ENCODE data around the gene SLC43A1.
A peak's percentile ranks its signal among the peaks of the same experiment; 100 is the strongest.

SLC43A1 gene

DNA sequence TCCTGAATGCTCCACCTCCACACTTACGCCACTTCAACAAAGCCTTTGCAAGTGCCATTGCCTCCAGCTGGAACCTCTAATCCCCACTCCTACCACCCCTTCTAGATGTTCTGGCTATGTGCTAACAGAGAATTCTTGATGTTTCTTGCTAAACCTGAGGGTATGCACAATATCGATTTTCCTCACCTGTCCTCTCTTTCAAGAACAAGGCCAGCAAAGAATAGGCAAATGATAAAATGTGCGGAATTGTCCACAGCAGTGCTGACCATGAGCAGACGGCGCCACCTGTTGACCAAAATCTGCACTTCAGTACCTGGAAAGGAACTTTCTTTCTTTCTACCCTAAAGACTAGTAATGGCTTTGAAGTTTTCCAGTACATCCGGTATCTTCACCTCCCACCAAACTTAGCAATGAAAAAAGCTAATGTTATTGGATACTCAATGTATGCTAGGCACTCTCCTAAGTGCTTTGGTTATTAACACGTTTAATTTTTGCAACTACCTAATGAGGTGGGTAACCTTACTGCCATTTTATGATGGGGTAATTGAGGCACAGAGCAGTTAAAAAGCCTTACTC lies 11.6 kb upstream of the SLC43A1 start:
- peak; percentile 75 for DNase-seq (ENCODE audit: low spot score)

DNA sequence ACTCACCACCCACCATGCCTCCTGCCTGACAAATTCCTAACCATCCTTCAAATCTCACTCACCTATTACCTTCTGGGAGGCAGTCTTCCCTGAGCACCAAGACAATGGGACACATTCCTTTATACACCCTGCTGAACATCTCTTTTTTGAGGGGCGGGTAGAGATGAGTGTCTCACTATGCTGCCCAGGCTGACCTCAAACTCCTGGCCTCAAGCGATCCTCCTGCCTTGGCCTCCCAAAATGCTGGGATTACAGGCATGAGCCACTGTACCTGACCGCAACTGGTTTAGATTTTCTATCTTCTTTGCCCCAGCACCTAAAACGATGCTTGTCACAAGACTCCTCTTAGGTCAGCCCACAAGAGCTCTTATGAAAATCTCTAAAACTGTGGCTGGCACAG lies 7.9 kb upstream of the SLC43A1 start:
- no peak for DNase-seq (ENCODE audit: low spot score)

DNA sequence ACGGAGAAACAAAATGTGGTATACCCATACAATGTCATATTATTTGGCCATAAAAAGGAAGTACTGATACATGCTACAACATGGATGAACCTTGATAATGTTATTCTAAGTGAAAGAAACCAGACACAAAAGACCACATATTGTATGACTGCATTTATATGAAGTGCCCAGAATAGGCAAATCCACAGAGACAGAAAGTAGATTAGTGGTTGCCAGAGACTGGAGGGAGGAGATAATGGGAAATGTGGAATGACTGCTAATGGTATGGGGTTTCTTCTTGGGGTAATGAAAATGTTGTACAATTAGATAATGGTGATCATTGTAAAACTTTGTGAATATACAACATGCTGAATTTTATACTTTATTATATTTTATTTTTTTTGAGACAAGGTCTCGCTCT lies 5.6 kb upstream of the SLC43A1 start:
- no peak for DNase-seq (ENCODE audit: low spot score)

DNA sequence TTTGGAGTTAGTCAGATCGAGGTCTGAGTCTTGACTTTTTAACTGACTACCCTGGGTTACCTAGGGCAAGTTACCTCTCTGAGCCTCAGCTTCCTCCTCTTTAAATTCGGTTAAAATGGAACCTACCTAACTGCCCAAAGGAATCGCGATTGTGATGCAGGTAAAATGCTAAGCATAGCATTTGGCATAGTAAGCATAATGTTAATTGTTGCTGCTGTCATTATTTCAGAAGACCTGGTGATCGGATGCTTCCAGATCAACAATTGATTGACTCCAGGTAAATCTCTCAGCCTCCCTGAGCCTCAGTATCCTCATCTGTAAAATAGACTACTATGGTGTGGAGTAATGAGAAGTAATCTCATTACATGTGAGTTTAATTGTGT lies 550 bp upstream of the SLC43A1 start:
- DNase-seq (ENCODE audit: low spot score), result no peak

DNA sequence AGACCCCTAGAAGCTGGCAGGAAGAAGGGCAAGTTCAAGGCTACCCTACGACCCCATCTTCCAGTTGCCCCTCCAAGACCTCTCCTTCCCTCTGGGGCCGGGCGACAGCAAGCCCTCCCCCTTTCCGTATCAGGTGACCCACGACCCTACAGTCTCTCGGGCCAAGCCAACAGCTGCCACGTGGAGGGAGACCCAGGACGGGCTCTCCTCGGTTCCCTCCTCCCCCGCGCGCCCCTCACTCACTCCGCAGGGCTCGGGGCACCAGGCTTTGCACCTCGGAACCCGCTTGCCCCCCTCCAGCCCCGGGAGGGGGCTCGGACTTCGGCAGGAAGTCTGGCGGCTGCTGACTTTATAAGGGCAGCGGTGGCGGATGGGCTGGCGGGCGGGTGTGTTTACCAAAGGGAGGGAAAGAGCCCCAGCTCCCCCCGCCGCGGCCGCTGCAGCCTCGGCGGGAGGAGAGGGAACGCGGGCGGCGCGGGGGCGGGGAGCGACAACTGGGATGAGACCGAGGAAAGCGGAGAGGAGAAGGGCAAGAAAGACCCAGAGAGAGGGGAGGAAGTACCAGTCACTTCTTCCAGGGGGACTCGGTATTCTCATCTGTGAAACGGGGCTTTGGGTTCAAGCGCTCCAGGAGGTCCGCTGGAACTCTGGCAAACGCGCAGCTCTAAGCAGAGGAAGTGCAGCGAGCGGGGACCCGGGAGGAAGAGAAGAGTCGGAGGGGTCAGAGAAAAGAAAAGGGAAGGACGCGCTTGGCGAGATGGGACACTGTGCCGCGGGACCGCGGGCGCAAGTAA lies 767 bp downstream of the SLC43A1 start:
- DNase-seq (ENCODE audit: low spot score), result peak; percentile 36

DNA sequence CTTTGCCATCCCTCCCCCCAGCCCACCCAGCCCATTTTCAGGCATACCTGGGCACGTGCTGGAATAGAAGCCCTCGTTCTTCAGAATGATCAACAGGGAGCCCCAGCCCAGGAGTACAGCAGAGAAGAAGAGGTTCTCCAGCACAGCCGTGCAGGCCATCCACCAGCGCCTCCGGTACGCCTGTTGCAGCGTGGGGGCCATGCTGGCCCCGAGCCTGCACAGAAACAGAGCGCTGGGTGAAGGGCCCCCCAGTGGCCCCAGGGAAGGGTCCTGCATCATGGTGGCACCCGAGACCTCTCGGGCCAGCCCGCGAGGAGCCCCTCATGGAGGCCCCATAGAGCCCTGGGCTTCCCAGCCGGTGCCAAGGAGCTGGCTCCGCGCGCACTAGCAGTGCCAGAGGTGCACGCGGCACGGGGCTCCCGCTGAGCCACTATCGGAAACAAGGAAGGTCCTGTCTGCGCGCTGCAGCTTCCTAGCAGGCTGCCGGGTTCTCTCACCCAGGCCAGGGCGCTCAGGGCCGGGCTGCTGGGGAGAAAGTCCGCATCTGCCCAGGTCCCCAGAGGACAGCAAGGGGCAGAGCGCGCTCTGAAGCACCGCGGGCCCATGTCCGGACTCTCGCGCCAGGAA lies 1.5 kb downstream of the SLC43A1 start:
- peak; percentile 61 for DNase-seq (ENCODE audit: low spot score)

DNA sequence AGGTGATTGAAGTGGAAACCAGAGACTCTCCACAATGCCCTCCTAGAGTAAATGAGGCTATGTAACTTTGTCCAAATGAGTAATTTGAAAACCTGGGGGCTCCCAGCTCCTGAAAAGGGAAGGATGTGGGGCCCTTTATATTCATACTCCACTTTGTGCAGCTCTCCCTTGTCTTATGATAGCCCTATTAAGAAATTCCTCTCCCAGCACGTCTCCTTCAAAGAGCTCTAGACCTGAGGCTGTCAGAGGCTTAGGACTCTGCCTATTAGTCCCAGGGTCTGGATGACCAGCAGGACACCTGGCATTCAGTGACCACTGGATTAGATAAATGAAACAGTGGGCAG lies 2.1 kb downstream of the SLC43A1 start:
- DNase-seq (ENCODE audit: low spot score), result no peak

DNA sequence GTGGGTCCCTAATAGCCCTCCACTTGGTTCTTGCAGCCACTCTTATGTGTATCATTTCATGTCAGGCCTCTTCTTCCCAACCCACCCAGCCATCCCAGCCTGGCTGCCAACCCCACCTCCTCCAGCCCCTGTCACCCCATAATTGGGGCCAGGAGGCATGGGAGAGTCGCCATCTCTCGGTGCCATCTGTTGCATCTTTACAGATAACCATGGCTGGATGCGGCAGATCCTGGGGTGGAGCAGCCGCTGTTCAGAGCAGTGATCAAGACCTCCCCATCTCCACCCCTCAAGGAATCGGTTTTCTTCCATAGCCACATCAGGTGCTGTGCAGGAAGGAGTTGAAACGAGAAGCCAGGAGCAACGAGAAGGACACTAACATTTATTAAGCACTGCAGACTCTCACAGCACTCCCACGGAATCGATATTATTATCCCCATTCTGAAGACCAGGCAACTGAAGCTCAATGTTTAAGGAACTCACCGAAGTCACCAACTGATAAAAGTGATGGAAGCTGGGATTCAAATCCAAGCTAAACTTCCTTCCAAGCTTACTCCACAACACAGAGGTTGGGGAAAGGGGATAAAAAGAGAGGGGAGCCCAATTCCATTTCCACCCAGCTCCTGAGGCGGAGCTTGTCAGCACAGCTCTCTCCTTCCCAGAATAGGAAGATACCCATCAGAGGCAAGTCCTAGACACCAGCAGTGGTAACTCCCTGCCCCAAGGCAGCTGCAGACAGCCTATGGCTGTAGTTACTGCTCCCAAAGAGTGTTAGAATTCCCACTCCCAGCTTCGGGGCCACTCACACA lies 2.7 kb downstream of the SLC43A1 start:
- no peak for DNase-seq (ENCODE audit: low spot score)

DNA sequence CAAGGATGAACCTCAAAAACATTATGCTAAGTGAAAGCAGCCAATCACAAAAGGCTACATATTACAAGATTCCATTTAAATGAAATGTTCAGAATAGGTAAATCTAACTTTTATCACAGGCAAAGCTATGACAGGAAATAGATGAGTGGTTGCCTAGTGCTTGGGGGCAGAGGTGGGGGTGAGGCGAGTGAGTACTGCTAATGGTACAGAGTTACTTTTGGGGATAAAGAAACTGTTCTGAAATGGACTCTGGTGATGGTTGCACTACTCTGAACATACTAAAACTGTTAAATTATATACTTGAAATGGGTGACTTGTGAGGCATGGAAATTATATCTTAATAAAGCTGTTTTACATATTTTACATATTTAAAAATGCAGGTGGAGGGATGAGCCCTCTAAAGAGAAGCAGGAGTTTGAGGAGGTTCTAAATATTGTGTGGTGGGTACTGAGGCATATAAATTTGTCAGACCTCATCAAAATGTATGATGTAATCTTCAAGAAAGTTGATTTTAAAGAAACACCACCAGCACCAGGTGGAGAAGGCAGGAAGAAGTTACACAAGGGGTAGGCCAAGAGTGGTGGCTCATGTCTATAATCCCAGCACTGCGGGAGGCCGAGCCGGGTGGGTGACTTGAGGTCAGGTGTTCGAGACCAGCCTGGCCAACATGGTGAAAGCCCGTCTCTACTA lies 3.6 kb downstream of the SLC43A1 start:
- no peak for DNase-seq (ENCODE audit: low spot score)

DNA sequence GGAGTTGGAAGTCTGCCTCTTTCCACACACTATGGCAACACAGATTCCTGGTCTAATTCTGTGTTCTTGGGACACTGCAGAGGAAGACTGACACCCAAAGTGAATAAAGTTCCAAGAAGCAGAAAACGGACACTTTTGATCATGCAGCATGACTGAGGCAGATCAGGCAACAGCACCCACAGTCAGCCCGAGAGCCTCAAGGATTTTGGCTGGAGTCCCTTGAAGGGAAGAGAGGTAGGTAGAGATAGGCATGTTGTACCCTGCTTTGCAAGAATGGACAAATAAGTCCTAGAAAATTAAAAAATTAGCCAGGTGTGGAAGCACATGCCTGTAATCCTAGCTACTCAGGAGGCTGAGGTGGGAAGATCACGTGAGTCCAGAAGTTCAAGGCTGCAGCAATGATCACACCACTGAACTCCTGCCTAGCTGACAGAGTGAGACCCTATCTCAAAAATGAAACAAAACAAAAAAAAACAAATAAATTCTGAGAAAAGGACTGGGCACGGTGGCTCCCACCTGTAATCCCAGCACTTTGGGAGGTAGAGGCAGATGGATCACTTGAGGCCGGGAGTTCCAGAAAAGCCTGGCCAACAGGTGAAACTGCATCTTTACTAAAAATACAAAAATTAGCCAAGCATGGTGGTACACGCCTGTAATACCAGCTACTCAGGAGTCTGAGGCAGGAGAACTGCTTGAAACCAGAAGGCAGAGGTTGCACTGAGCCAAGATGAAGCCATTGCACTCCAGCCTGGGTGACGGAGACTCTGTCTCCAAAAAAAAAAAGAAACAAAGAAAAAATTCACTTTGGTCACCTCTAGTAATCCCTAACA lies 6.9 kb downstream of the SLC43A1 start:
- DNase-seq (ENCODE audit: low spot score), result no peak

DNA sequence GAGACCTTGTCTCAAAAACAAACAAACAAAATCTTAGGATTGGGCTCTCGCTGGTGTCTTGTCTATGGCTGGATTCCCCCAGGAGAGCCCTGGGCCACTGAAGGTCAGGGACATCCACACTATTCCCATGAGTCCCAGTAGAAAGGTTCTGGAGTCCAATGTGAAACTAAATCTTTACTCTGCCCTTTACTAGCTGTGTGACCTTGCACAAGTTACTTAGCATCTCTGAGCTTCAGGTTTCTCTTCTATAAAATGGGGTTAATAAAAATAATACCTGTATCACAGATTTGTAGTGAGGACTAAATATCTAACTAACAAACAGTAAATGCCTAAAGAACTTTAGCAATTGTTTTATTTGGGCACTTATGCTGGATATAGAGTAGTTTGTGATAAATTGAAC lies 9.0 kb downstream of the SLC43A1 start:
- DNase-seq (ENCODE audit: low spot score), result no peak

DNA sequence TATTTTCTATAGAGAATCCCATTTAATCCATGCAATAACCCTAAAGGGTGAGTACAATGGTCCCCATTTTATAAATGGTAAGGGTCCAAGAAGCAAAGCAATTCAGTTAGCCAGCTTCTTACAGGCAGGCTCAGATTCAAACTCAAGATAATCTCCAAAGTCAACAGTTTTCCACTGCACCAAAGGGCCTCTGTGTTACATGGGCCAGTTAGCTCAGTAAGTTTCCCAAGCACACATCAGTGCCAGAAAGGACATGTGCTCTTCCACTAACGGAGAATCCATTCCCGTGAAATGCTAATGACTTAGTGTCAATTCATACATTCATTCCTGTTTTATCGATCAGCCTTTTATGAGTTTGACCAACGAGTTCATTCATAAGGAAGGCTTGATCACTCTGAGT lies 11.0 kb downstream of the SLC43A1 start:
- no peak for DNase-seq (ENCODE audit: low spot score)

DNA sequence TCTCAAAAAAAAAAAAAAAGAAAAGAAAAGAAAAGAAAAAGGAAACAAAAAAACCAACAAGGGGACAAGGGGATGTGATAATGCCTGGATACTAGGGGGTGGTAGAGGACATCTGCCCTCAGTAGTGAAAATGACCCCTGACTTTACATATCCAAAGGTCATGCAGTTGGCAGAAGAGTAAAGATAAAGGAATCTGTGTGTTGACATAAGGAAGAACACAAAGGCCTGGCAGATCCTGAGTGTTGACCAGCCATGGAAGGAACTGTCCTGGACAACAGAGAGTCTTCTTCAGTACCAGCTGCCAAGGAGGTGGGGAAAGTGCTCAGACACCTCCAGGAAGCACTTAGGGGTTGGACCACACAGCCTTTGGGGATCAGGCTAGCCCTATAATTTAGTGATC lies 12.6 kb downstream of the SLC43A1 start:
- no peak for DNase-seq (ENCODE audit: low spot score)

DNA sequence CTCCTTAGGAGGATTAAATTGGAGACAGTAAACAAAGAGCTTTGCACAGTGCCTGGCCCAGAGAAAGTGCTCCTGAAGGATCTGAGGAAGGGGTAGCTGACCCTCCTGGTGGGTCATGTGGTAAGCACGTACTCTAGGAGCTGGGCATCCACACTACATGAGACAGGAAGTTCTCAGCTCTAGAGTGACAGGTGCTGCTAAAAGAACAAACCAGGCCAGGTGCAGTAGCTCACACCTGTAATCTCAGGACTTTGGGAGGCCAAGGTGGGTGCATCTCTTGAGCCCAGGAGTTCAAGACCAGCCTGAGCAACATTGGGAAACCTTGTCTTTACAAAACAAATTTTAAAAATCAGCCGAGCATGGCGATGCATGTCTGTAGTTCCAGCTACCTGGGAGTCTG lies 13.1 kb downstream of the SLC43A1 start:
- no peak for DNase-seq (ENCODE audit: low spot score)

DNA sequence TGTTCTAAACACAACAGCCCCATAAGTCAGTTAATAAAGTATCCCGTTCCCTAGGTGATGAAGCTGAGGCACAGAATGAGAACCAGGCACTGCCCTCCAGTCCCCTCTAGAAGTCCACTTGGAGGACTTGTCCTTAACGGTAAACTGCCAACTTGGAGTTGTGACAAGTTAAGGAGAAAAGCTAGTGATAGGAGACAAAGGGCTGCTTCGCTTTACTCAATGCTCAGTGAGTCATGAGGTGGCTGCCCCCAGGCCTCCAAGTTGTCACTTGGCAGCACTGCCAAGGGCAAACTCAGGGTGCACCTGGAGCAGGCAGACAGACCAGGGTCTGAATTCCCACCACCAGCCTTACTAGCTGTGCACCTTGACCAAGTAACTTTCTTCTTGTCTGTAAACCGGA lies 13.5 kb downstream of the SLC43A1 start:
- DNase-seq (ENCODE audit: low spot score), result no peak

DNA sequence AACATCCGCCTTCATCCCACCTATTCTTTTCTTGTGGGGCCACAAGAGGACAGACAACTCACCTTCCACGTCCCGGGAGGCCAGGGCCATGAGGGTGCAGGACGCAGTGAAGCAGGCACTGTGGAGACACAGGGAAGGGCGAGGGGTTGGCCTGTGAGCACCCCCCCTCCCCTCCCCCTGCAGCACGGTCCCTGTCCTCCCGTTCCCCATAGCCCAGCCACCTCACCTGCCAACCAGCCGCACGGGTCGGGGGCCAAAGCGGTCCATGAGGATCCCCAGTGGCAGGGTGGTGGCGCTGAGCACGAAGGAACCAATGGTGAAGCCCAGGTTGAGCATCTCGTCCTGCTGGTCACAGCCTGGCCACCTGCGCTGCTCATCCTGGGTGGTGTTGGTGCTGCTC lies 14.6 kb downstream of the SLC43A1 start:
- no peak for DNase-seq (ENCODE audit: low spot score)

DNA sequence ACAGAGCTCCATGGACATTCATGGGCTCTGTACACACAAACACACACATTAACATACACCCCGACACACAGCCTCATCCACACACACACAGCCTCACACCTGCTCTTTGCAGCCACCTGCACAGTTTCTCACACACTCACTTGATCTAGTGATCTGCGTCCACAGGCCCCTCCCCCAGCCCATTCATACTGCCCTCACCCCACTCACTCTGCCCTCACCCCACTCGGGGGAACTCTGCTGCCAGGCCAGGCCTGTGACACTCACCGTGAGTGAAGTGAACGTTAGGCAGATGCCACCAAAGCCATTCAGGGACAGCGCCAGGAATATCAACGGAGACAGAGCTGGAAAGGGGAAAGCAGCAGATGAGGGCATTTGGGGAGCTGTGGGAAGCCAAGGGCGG lies 15.0 kb downstream of the SLC43A1 start:
- no peak for DNase-seq (ENCODE audit: low spot score)

DNA sequence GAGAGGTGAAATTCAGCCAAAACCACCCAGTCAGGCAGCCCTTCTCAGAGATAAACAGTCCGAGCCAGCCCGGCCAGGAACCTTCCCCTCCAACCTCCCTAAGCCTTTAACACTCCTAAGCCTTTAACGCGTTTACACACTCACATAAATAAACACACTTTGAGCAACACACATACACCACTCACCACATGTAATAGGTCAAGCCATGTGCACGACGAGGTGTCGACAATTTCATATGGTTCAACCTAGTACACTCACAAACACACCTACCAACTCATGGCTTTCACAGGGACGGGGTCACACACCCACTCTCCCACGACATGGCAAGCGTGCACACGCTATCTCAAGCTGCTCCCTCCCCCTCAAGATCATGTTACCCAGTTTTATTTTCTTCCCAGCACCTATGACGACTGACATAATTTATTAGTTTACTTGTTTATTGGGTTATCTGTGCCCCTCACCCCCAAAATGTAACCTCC lies 15.5 kb downstream of the SLC43A1 start:
- DNase-seq (ENCODE audit: low spot score), result no peak

DNA sequence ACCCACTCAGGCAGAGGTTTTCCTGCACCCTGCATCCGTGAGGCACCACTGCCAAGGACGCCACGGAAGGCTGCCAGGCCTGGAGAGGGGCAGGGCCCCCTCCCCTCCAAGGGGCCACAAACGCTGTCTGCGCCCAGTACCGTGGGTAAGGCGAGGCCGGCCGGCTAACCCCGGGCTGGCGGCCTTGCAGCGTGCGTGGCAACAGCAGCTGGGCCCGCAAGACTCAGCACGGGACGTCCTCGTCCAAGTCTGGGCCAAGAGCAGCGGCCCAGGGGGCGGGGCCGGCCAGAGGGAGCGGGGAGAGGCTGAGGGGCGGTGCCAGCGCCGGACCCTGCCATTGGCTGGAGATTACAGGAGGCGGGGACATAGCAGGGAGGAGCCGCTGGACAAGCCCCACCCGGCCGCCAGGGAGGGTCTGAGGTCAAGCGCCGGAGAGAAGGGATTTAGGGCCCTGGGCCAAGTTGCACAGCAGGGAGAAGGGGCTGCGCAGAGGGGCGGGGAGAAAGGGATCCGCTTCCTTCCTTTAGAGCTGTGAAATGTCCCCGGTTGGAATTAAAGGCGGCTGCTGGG lies 16.0 kb downstream of the SLC43A1 start:
- peak; percentile 68 for DNase-seq (ENCODE audit: low spot score)

DNA sequence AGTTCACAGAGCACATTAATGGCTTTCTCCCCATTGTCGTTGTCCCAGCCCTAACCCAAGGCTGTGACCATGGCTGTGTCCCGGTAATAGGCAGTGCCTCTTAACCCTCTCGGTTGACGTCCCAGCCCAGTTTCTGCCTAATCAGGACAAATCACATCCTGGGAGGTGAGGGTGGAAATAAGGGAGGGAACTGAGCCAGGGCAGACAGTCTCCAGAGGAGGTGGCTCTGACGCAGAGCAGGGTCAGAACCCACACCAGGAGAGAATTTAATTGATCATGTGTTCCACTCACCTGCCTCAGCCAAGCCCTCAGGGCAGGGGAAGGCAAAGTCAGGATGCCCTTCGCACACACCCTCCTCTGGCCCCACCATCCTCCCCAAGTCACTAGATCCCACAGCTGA lies 17.0 kb downstream of the SLC43A1 start:
- no peak for DNase-seq (ENCODE audit: low spot score)
